NCI-H345 treated with DMSO at 0.1 percent for 48 hours (cell line): ENCODE results near the gene TENM4.

Experiments
- DNase-seq: peaks from one replicate; lab custom pipeline; 2025; ENCODE audit not compliant: unreplicated experiment; lab: John Stamatoyannopoulos, UW

The TENM4 gene

DNA sequence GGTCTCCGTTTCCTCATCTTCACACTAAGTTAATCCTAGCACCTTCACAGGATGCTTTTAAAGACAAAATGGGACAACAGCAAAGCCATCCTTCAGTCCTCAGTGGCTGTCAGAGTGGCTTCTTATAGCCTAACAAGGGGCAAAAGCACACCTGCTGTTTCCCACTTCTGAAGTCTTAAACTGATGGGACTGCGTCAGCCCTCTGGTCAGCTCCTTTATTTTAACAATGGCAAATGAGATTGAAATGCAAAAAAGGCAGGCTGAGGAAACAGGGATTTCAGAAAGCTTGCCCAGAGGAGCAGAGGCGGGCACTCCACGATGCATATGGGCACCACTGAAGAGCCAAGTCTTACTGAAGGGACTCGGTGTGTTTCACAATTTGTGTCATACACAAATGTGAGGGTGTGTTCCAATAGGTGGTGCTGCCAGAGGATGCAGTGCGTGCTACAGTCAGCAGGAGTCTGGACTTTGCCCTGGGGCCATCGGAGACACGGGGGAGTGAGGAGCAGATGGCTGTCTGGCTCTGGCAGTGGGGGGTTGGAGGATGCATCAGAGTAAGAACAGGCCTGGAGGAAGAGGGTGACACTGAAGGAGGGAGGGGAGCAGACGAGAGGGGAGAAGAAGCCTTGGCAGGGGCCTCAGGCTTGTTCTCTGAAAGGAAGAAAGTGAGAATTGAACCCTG, 47.3 kb downstream of the TENM4 start:
- DNase-seq = peak; percentile 4

DNA sequence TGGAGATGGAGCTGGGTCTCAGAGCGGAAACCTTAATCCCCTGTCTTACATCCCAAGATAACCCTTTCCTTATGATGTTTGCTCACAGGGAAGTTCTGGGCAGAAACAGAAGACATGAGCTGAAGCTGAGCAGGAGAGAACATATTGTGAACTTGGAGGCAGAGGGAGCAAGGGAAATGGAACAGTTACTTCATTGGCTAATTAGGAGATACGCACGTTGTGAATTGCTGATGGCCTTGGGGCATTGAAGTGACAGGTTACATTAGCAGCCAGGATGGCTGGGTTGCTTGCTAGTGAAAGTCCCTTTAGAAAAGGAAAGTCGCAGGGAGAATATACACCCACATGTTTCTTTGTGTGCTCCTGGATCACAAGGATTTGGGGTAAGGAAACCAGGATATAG, 48.7 kb downstream of the TENM4 start:
- no peak for DNase-seq

DNA sequence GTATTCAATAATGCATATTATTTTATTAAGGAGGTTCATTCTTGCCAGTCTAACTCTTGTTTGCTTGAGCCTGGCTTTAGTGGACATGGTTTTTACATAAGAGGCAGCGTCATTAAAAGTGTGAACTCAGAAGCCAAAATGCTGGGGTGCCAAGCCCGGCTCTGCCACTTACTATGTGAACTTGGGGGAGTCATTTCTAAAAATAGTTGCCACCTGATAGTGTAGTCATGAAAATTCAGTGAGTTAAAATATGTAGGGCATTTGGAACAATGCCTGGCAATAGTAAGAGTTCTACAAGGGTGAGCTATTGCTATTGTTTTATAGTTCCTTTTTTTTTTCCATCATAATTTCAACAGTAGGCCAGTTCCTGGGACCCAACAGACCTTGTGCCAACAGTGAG, 49.9 kb downstream of the TENM4 start:
- no peak for DNase-seq

DNA sequence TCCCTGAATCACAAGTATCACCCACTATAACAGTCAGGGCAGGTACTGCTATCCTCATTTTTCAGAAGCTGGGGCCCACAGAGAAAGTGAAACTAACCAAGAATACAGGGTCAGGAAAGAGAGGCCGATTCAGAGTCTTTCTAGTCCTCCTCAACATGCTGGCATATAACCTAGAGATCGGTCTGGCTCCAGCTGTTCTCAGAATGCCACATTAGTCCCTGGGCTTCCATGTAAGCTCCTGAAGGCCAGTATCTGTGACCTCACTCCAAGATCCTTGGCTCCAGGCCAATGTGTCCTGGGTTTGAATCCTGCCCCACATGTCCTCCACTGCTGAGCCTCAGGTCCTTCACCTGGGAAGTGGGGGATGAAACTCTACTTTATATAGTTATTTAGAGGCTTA, 50.4 kb downstream of the TENM4 start:
- no peak for DNase-seq

DNA sequence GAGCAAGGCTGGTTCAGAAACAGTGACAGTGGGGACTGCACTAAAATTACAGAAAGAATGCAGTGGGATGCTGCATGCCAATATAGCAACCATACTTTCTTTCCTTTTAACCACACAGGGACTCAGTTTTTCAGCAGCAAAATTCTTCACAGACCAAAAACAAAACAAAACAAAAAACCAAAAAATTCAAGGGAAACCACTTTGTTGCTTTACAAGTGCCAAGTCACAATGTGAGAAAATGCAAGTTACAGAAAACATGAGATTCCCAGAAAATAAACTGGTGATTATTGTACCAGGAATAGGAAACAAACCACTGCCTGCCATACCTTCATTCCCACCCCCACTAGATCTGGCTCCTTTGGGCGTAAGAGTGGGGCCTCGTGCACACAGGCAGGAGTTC, 52.6 kb downstream of the TENM4 start:
- DNase-seq = no peak

DNA sequence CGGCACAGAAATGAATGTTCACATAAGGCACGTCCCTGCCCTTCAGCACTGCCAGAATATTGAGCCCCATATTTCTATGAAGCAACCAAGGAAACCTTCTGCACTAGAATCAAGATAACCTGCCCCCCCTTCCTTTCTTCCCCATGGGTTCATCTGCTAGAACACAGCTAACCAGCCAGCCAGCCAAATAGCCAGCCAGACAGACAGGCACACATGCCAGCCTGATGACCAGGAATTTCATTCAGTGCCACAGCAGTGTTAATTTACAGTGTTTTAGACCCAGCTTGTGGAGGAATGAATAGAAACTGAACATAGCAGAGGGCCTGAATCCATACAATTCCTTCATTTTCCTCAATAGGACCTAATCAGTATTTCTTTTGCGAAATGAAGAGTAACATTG, 57.0 kb downstream of the TENM4 start:
- DNase-seq = no peak

DNA sequence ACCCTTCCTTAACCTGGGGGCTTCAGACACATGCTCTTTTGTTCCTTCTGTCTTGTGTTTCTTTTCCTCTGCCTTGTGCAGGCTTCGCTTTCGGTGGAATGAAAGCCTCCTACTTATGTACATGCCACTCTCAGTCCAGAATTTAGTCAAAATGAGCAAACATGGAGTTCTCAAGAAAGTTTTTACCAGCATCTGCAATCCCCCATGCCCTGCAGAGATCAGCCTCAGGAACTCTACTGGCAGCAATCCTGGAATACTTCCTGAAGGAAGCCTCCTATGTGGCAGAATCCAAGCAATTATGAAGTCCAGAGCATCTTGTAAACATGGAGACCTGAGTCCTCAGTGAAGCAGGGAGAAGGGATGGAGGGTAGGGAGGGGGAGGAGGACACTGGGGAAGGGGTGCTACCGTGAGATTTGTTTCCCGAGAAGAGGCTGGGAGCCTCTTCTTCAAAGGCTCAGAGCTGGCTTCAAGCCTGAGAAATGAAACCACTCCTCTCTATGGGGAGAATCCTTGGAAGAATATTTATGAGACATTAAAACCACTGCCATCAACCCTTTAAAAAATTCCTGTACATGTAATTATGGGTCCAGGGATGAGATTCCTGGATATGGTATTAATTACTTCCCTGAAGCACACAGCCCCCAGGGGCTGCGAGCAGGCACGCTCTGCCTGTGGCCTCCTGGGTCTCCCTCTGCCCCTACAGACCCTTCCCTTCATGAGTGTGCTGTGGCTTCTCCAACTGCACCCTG, 58.4 kb downstream of the TENM4 start:
- no peak for DNase-seq

DNA sequence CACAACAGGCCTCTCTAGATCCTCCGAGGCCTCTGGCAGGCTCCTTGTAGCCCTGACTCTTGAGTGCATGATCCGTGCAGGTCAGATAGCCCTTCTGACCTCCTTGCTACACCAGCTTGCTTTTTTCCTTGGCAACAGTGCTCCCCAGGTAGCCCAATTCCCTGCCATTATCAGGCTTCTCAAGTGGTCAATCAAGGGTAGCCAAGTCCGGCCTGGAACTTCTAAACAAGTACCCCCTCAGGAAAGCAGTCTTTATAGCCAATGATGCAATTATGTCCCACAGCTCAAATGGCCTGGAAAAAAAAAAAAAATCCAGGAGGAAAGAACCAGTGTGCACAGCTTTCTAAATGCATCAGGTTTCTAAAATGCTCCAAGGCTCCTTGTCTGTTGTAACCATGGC, 59.8 kb downstream of the TENM4 start:
- no peak for DNase-seq

DNA sequence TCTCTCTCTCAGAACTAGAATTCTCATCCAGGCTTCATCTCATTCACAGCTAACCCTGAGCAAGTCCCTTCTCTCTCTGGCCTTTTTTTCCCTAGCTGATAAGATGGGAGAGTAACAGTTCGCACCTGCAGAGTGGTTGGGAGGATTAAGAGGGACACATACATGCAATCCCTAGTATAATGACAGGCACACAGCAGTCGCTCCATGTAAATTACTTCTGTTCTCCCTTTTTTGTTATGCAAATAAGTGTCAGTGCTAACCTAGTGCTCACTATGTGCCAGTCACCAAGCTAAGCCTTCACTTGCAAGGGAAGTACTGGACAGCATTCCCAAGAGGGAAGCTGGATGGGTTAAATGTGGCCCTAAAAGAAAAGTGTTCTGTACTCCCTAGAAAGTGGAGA, 63.4 kb downstream of the TENM4 start:
- DNase-seq = no peak

DNA sequence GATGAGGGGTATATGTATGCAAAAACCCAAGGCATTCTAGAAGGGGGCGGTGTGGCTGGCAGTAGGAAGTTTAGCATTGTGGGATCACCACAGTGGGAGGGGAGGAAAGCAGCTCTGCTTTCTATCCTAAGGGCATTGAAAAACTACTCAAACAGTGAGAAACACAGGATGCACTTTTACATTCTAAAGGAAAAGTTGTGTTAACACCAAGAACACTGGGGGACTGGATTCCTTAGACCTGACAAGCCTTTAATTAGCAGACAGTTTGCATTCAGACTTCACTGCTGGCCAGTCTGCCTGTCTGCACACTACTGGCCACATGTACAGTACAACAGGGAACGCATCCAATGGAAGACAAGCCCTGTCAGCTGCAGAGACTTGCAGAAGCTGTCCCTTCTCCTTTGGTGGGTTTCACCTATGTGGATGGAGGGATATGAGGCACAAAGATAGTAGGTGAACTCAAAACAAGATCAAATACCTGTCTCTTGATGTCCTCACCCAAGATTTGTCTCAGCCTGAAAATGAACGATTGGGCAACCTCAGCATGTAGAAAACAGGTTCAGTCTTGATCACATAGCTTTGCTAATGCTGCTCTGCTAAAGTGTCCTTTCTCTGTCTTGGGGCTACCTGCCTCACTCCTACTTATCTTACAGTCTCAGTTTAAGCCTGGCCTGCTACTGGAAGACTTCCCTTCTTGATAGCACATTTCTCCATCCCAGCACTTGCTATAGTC, 64.8 kb downstream of the TENM4 start:
- DNase-seq = no peak

DNA sequence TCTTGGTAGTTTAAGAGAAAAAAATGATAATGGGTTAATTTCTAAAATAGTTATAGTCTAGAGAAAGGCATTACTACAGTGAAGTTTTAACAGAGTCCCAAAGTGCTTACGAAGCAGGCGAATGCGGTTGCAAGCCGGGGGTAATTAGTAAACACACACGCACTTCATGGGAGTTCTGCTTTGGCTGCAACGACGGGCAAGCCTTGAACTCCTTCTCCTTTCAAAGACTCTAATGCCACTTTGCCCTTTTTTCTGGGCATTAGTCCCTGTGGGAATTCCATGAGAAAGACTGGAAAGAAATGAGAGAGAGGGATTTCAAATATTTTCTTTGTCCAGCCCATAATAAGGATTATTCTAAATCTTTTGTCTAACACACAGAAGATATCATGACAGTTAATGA, 66.1 kb downstream of the TENM4 start:
- no peak for DNase-seq

DNA sequence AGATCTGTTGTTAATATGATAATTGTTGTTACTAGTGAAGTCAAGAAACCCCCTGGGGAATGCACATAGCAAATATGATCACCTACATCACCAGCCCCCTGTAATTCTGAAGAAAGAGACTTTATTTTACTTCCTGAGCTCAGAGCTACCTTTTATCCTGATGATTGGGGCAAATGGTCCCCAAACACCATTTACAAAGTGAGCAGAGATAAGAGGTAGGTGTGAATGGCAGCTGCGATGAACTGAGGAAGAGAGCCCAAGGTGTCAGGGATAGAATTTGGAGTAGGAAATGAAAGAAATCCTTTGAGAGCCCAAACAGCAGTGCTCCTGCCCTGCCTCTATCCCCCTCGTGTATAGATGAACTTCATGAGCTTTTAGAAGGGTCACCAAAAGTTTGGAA, 69.1 kb downstream of the TENM4 start:
- no peak for DNase-seq

DNA sequence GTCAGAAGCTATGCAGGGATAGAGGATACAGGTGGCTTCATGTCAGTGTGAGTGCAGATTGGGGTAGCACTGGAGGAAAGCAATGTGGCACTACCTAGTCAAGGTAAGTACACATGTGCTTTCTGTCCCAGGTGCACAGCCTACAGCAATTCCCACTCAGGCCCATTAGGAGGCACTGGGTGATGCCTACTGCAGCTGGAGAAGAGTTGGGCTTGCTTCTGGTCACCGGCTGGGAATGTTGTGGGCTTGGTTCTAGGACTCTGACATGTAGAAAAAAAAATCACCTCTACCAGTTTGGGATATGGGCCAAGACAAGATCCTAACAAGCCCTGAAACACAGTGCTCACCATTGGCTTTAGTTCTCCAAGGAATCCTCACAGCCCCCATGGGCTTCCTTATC, 69.7 kb downstream of the TENM4 start:
- no peak for DNase-seq

DNA sequence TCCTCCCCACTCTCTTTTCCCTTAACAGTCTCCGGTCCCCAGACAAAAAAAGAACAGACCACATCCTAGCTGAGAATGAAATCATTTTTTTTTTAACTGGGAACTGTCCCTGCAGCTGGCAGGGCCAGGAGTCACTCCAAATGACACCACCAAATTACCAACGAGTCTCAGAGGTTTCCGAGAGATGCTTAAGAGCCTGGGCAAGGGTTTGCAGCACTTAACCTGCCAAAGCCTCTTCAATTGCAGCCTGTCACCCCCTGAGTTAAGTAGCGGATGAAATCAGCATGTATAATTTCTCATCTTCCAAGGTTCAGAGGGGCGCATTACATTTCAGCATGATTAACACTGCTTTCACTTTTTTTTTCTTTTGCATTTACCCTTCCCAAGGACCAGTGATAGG, 71.8 kb downstream of the TENM4 start:
- DNase-seq = no peak

DNA sequence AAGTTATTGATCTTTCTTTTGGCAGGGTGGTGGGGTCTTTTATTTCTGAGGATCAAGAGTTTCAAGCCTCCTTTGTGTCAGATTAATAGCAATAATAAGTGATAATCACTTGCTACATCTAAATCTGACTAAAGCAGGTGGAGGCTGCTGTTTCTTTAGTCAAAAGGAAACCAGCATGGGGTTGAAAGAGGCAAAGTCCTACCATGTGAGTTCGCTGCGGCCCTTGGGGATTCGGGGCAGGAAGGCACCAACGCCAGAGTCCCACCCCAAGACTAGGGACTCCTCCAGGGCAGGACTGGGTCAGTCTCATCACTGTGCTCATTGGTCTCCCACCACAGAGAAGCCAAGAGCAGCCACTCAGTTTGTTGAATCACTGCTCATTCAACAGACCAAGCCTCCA, 73.0 kb downstream of the TENM4 start:
- DNase-seq = no peak

DNA sequence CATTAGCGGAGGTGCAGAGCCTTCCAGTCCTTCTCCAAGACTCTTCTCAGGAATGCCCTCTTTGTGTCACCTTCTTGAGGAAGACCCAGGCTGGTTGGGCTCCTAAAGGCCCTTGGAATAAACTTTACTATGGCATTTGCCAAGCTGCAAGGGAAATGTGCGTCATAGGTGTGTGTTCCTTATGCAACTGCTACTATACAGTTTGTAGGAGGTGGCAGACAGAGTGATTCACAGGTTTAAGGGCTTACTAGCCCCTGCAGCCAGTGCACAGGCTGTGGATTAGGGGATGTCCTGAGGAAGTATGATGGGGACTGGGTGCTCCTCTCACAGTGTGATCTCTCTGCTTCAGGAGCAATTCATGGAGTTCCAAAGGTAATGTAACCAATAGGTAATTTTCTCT, 74.6 kb downstream of the TENM4 start:
- DNase-seq = no peak

DNA sequence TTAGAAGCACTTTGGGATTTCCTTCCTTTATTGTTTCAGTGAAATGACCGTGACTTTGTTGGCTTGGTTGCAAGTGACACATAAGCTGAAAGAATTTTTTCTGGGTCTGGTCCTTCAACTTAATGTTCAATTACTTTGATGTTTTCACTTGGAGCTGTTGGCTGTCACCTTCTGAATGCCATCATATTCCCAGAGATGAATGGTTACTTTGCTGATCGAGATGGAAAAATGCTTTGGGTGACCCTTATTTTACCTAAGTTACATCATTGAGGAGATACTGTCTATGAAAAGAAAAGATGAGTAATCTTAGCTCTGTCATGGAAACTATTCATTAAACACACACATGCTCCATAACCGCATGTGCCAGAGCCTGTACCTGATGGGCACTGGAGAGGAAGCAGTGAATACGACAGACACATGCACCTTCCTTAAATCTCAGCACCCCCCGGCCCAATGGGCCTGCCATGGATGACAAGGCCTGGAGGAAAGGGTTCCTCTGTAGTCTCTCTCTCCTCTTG, 76.9 kb downstream of the TENM4 start:
- no peak for DNase-seq

DNA sequence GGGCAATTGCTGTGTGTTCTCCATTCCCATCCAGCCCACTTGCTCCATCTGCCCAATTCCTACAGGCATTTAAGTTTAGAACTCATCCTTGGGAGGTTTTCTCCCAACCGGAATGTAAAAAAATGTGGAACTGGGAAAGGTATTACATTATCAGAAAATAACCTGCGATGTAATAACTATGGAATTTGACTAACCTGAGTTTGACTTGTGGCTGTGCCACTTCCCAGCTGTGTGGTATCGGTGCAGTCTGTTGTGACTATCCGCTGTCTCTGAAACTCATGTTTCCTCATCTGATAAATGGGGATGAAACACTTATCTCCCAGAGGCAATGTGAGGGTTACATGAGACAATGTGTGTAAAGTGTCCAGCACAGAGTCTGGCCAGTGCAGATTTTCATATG, 77.6 kb downstream of the TENM4 start:
- no peak for DNase-seq

DNA sequence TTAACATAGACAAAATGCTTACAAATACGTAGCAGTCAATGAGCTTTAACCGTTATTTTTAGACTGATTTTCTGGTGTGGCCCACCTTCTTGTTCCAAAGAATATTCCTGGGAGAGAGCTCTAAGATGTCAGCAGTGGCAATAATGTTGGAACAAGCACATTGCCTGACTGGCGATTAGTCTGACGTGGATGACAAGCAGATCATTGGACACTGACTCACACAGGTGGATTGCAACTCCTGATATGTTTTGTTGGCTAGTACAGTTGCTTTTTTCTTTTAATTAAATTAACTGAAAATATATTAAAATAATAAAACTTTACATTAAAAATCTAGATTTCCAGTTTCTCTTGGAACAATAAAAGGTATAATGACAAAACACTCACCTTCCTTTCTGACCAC, 78.0 kb downstream of the TENM4 start:
- no peak for DNase-seq

DNA sequence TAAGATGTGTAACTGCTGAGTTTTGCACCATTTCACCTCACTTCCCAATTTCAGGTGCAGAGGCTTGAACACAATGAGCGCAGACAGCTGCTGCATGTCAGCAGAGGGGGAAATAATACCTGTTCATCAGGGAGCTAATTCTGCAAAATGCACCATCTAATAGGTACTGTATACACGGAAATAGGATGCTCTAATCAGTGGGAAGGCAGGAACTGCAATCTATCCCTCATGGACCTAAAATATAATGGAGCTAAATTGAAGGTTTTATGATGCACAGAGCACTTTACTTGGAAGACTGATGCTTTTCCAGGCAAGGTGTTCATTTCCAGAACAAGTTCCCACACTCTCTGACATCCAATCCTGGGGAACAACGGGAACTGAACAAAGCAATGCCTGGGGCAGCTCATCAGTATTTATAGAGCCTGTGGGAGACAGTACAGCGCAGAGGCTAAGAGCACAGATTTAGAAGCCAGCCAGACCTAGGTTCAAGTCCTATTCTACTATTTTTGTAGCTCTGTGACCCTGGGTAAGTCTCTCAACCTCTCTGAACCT, 78.5 kb downstream of the TENM4 start:
- DNase-seq = no peak

DNA sequence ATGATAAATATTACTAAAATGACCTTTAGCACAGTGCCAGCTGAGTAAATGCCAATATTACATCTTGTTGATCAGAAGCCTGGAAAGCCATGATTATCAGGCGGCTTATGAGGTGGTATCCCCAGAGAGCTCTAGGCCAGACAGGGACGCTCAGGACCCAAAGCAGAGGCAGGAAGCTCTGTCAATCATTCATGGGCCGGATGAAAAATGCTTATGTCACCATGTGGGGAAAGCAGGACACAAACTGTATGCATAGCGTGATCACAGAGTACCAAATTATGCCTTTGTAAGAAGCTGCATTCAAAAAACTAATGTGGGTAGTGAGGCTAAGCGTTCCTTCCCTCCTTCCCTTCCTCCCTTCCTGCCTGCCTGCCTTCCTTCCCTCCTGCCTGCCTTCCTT, 82.6 kb downstream of the TENM4 start:
- DNase-seq = no peak

DNA sequence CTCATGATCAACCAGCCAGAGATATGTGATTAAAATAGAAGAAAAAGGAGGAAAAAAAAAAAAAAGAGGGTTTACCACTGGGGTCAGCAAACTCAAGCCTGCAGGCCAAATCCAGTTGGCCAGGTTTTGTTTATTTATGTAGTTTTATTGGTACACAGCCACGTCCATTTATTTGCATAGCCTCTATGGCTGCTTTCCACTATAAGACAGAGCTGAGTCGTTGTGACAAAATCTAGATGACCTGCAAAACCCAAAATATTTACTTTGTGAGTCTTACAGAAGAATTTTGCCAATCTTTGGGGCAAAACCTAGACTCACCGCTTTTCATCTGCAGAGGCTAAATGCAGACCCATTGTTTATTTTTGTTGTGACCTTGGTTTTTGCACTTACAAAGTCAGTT, 87.1 kb downstream of the TENM4 start:
- DNase-seq = no peak
